Muscle of leg (tissue), 11 donors: ENCODE measurements around the gene C11orf91. TPM values are rescaled to one million over a fixed set of nuclear protein-coding genes. Genes with fewer than 3 reads are reported as not detected.
"Not testable (repeated sequence)": the region's sequence is repeated elsewhere in the genome, so short reads cannot be mapped to it uniquely, and the experiment has no call there.

Experiments used
- DNase-seq: peaks from one replicate; pipeline ENCODE4 v3.0.0; 2013
- H3K27ac ChIP-seq: one replicate; pipeline ENCODE4 v1.5.1; 2013; ENCODE audit warnings: mild to moderate bottlenecking, low read length, control low read depth
- H3K27me3 ChIP-seq: one replicate; pipeline ENCODE4 v1.6.1; 2013; ENCODE audit warnings: low read length; ENCODE audit not compliant: control insufficient read depth, insufficient read depth
- H3K36me3 ChIP-seq: one replicate; pipeline ENCODE4 v1.6.1; 2013; ENCODE audit warnings: low read length; ENCODE audit not compliant: control insufficient read depth, insufficient read depth
- H3K4me1 ChIP-seq: one replicate; pipeline ENCODE4 v1.6.1; 2013; ENCODE audit warnings: low read length; ENCODE audit not compliant: control insufficient read depth, insufficient read depth
- H3K4me3 ChIP-seq: one replicate; pipeline ENCODE4 v1.5.1; 2013; ENCODE audit warnings: low read length, control low read depth
- H3K9me3 ChIP-seq: replicated peaks from 2 replicates; pipeline ENCODE4 v1.6.1; 2013; ENCODE audit warnings: low read depth, low read length; ENCODE audit not compliant: control insufficient read depth
- WGBS: methylation state at CpG from one replicate; pipeline ENCODE4 v1.1.5; 2013; ENCODE audit warnings: missing lambda C conversion rate; ENCODE audit not compliant: insufficient coverage; 5-methylcytosine and 5-hydroxymethylcytosine counted together
- polyA plus RNA-seq, 8 donors: library from polyadenylated mRNA; unstranded; fragments of 120-200 nt; gene quantifications; one replicate each; pipeline versions ENCODE4 v1.2.1 to v1.2.3, GENCODE V29; 2013; ENCODE audit warnings: inconsistent platforms in 1 of 8, low replicate concordance in 1 of 8; ENCODE audit not compliant: insufficient read length in 8 of 8, insufficient read depth in 1 of 8
- total RNA-seq: library from RNA; stranded (reverse); fragments of 120-200 nt; gene quantifications from one replicate; pipeline ENCODE4 v1.2.4, GENCODE V29; 2013

Gene C11orf91
- total and polyA plus RNA-seq, 9 donors, result not detected

DNA sequence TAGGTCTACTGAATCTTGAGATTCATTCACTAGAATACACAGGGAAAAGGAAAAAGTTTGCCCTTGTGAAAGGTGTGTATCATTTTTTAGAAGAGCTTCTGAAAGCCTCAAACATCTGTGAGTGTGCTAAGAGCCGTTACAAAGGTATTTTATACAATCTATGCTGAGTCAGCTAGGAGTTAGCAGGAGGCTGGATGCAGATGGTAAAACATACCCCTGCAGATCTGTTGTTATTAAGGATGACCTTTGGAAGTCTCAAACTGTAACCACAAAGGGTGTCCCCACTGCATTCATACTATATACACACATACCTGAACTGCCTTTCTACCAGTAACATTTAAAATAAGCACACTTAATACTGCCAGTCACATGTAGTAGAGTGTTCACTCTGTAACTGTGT is 8.4 kb upstream of the C11orf91 start:
- Histone ChIP-seq H3K27ac (no peak overlapping the region), H3K36me3 (peaks cover 30% of the 10 kb centered on the region), H3K4me3 (no peak overlapping the region), H3K9me3 (no peaks in the 10 kb centered on the region), H3K27me3 (no peaks in the 10 kb centered on the region), H3K4me1 (peaks cover 11% of the 10 kb centered on the region)
- DNase-seq, result no peak
- no CpG with 5 or more reads among the region's 1 CpG for WGBS

DNA sequence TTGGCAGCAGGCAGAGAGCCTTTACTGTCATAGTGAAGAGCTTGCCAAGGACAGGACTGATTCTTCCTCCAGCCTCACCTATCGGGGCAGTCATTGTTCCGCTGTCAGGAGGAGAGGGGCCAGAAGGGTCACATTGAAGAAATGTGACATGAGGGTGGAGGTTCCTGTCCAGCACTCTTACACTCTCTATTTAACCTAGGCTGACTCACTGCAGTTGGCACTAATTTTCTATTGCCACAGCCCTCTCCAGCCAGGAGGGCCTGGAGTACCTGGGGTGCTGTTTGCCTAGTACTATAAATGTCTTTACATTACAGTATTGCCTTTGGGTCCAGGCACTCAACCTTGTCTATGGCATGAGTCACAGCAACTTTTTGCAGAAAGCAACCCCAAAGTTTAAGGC is 7.2 kb upstream of the C11orf91 start:
- DNase-seq, H3K27me3 ChIP-seq, H3K4me3 ChIP-seq, H3K27ac ChIP-seq, H3K9me3 ChIP-seq: not testable (repeated sequence)
- Histone ChIP-seq H3K4me1 (peaks cover 17% of the 10 kb centered on the region), H3K36me3 (peaks cover 26% of the 10 kb centered on the region)
- WGBS, result no CpG with 5 or more reads among the region's 2 CpGs

- Histone ChIP-seq H3K36me3 (peaks cover 24% of the 10 kb centered on the region), H3K4me3 (no peak overlapping the region), H3K27me3 (no peaks in the 10 kb centered on the region), H3K27ac (peak overlapping the region; percentile 30), H3K9me3 (no peaks in the 10 kb centered on the region), H3K4me1 (peaks cover 21% of the 10 kb centered on the region)
- 17% methylated on average over 1 of the region's 2 CpGs for WGBS
- DNase-seq, result peak; percentile 57
Observed at GRCh38 chr11:33706966-33707365, 6.3 kb upstream of the C11orf91 start.

DNA sequence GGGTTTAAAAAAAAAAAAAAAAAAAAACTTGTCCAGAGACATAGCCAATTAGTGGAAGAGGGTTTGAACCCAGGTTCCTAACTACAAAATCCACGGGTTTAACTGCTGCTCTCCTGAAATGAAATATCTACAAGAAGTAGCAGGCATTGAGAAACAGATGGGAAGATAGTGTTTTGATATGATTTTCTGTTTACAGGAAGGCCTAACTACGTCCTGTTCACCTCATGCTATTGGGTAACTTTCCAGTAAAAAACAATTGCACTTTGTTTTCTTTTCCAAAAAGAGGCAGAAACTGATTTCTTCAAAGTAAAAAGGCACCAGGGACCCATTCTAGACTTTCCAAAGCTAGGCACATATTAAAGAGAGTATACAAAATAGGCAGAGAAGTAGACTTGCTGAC is 5.9 kb upstream of the C11orf91 start:
- peaks cover 25% of the 10 kb centered on the region for H3K4me1 ChIP-seq
- no peak overlapping the region for H3K4me3 ChIP-seq
- H3K27me3 ChIP-seq, result no peaks in the 10 kb centered on the region
- H3K9me3 ChIP-seq, result no peaks in the 10 kb centered on the region
- DNase-seq, result peak; percentile 42
- H3K27ac ChIP-seq, result peak overlapping the region; percentile 30
- H3K36me3 ChIP-seq, result peaks cover 24% of the 10 kb centered on the region
- WGBS, result no CpG with 5 or more reads among the region's 2 CpGs

DNA sequence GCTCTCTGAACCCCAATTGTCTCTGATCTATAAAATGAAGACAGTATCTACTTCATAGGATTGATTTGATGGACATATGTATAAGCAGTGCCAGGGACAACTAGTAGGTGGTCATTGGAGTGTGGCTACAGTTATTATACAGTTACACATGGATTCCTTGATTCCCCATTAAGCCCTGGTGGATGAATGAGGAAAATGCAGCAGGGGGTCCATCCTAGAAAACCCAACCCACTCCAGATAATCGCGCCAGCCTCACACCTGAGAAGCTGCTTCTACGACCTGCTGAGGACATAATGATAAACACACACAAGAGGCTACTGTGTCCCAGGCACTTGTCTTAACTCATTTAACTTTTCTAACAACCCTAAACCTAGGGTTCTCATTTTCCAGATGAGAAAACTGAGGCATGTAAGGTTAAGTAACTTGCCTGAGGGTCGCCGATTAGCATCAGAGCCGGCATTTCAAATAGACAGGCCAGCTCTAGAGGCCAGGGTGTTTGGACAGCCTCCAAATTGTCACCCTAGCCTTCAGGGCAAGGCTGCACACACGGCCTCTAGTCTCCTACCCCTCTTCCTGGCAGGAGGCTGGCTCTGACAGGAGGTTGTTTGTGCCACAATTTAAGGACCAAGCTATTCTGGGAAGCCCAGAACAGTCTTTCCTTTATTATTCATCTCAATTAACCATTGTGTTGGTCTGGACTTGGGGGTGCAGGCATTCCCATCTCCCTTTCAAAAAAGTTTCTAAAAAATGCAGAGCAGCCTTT is 3.8 kb upstream of the C11orf91 start:
- no peak for DNase-seq
- peaks cover 13% of the 10 kb centered on the region for H3K36me3 ChIP-seq

GRCh38 chr11:33703788-33704187 is 3.2 kb upstream of the C11orf91 start:
- H3K4me3 ChIP-seq, result no peak overlapping the region
- no peak overlapping the region for H3K27ac ChIP-seq
- DNase-seq, result no peak
- 86% methylated on average over 1 of the region's 4 CpGs for WGBS
- peaks cover 37% of the 10 kb centered on the region for H3K4me1 ChIP-seq
- H3K27me3 ChIP-seq, result peaks cover 4% of the 10 kb centered on the region
- no peaks in the 10 kb centered on the region for H3K9me3 ChIP-seq
- H3K36me3 ChIP-seq, result peaks cover 8% of the 10 kb centered on the region

More for the DNA sequence above, 3.8 kb upstream of the C11orf91 start:
- Histone ChIP-seq H3K4me1 (peaks cover 37% of the 10 kb centered on the region), H3K27ac (no peak overlapping the region), H3K4me3 (no peak overlapping the region), H3K9me3 (no peaks in the 10 kb centered on the region), H3K27me3 (peaks cover 2% of the 10 kb centered on the region)
- WGBS, result 71% methylated on average over 3 of the region's 7 CpGs

GRCh38 chr11:33703234-33703633 is 2.6 kb upstream of the C11orf91 start:
- peak overlapping the region; percentile 6 for H3K27ac ChIP-seq
- H3K9me3 ChIP-seq, result no peaks in the 10 kb centered on the region
- H3K4me1 ChIP-seq, result peaks cover 37% of the 10 kb centered on the region
- peaks cover 4% of the 10 kb centered on the region for H3K27me3 ChIP-seq
- H3K36me3 ChIP-seq, result peaks cover 8% of the 10 kb centered on the region
- H3K4me3 ChIP-seq, result no peak overlapping the region
- WGBS, result 80% methylated on average over 2 of the region's 5 CpGs
- DNase-seq, result no peak

GRCh38 chr11:33701302-33702230 is 940 bp upstream of the C11orf91 start:
- Histone ChIP-seq H3K27ac (peak overlapping the region; percentile 91), H3K4me3 (peak overlapping the region; percentile 69), H3K4me1 (peaks cover 34% of the 10 kb centered on the region), H3K9me3 (no peaks in the 10 kb centered on the region), H3K27me3 (peaks cover 4% of the 10 kb centered on the region), H3K36me3 (peaks cover 2% of the 10 kb centered on the region)
- 17% methylated on average over 2 of the region's 7 CpGs for WGBS
- DNase-seq, result peak; percentile 93

DNA sequence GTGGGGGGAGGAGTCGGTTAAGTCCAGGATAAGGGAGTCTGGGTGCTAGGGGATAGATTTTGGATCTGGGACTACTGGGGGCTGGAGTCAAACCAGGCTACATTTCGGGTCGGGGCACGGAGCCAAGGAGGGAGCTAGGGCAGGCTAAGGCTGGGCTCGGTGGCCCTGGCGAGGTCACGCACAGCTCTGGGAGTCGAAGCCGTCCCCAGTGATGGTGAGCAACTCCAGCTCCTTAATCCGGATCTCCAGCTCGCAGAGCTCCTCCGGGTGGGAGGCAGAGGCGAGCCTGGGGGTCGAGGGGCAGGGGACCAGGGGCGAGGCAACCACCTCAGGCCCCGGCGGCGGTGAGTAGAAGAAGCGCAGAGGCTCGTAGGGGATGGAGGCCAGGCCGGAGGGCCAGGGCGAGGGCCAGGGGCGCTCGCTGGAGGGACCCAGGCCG is 544 bp downstream of the C11orf91 start:
- 8% methylated on average over 13 of the region's 25 CpGs for WGBS
- H3K27me3 ChIP-seq, result peaks cover 4% of the 10 kb centered on the region
- H3K4me1 ChIP-seq, result peaks cover 36% of the 10 kb centered on the region
- DNase-seq, result peak; percentile 58
- H3K27ac ChIP-seq, result peak overlapping the region; percentile 74
- H3K9me3 ChIP-seq, result no peaks in the 10 kb centered on the region
- peaks cover 2% of the 10 kb centered on the region for H3K36me3 ChIP-seq
- H3K4me3 ChIP-seq, result peak overlapping the region; percentile 69

DNA sequence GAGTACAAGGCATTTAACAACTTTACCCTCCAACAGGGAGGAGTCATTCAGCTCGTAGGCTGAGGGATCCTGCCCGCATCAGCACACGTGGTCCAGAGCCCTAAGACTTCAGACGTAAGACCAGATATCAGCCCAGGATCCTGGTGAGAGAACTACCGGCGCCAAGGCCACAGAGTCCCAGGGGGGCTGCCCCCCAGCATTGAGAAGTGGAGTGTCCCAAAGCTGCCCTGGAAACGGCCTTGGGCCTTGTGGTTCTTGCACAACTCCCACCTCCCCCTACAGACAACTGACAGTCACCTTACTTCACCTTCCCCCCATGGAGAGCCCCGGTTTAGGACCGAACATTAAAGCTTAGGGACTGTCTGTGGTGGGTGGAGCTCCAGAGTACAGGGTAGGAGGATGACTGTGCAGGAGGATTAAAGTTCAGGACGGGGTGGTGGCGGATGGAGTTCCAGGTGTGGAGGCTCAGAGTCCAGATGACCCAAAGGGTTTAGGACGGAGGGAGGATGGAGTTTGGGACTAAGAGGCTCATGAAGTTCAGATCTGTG is 1.0 kb downstream of the C11orf91 start:
- H3K9me3 ChIP-seq, result no peaks in the 10 kb centered on the region
- H3K4me3 ChIP-seq, result no peak overlapping the region
- no peak overlapping the region for H3K27ac ChIP-seq
- WGBS, result 34% methylated on average over 3 of the region's 12 CpGs
- H3K4me1 ChIP-seq, result peaks cover 35% of the 10 kb centered on the region
- DNase-seq, result no peak
- peaks cover 2% of the 10 kb centered on the region for H3K36me3 ChIP-seq
- H3K27me3 ChIP-seq, result peaks cover 4% of the 10 kb centered on the region
